WERI-Rb-1 (cell line): ENCODE measurements around the gene CFAP73.
"Not testable (repeated sequence)": the region's sequence is repeated elsewhere in the genome, so short reads cannot be mapped to it uniquely, and the experiment has no call there.

Experiments used
- DNase-seq: peaks from one replicate; pipeline ENCODE4 v3.0.0-alpha.2; 2020
- H3K27ac ChIP-seq: fragments of 250-450 bp; sonication (Bioruptor Pico); 2 replicates; pipeline ENCODE4 v1.5.1; 2020; ENCODE audit warnings: mild to moderate bottlenecking, moderate library complexity
- H3K27me3 ChIP-seq: fragments of 250-450 bp; sonication (Bioruptor Pico); 2 replicates; pipeline ENCODE4 v1.5.1; 2021; ENCODE audit warnings: mild to moderate bottlenecking, low read depth, moderate library complexity; ENCODE audit not compliant: insufficient read depth, severe bottlenecking
- H3K36me3 ChIP-seq: fragments of 250-450 bp; sonication (Bioruptor Pico); 2 replicates; pipeline ENCODE4 v1.5.1; 2020; ENCODE audit warnings: mild to moderate bottlenecking, moderate library complexity
- H3K4me3 ChIP-seq: 2 replicates; pipeline ENCODE4 v1.5.1; 2011; ENCODE audit warnings: low read depth, mild to moderate bottlenecking, control low read depth, low read length
- H3K9me3 ChIP-seq: fragments of 250-450 bp; sonication (Bioruptor Pico); 2 replicates; pipeline ENCODE4 v1.5.1; 2021; ENCODE audit warnings: mild to moderate bottlenecking, moderate library complexity; ENCODE audit not compliant: severe bottlenecking
- CTCF ChIP-seq: IDR thresholded peaks from 2 replicates; pipeline ENCODE4 v1.5.1; 2011; ENCODE audit warnings: low read depth, mild to moderate bottlenecking, control low read depth, inconsistent platforms, low read length

The CFAP73 gene

GRCh38 chr12:113115455-113116126 is 33.9 kb upstream of the CFAP73 start:
- TF ChIP-seq CTCF: no peak

GRCh38 chr12:113116875-113117274 is 32.6 kb upstream of the CFAP73 start:
- Histone ChIP-seq H3K27ac (no peak overlapping the region), H3K36me3 (no peaks in the 10 kb centered on the region), H3K27me3 (no peaks in the 10 kb centered on the region), H3K4me3 (no peak overlapping the region), H3K9me3 (no peaks in the 10 kb centered on the region)
- no peak for TF ChIP-seq CTCF
- DNase-seq: no peak

More at GRCh38 chr12:113115455-113116126, 33.9 kb upstream of the CFAP73 start:
- DNase-seq: no peak
- Histone ChIP-seq H3K27ac (no peak overlapping the region), H3K27me3 (no peaks in the 10 kb centered on the region), H3K9me3 (no peaks in the 10 kb centered on the region), H3K4me3 (no peak overlapping the region), H3K36me3 (no peaks in the 10 kb centered on the region)

- not testable (repeated sequence) for H3K9me3 ChIP-seq, H3K27me3 ChIP-seq, H3K36me3 ChIP-seq, H3K4me3 ChIP-seq, DNase-seq, H3K27ac ChIP-seq
Observed at GRCh38 chr12:113117684-113118083, 31.8 kb upstream of the CFAP73 start.

GRCh38 chr12:113118142-113118541 is 31.4 kb upstream of the CFAP73 start:
- Histone ChIP-seq H3K36me3 (no peaks in the 10 kb centered on the region), H3K27ac (no peak overlapping the region), H3K4me3 (no peak overlapping the region), H3K9me3 (peaks cover 2% of the 10 kb centered on the region), H3K27me3 (no peaks in the 10 kb centered on the region)
- no peak for DNase-seq
- no peak for TF ChIP-seq CTCF

- H3K27me3 ChIP-seq: no peaks in the 10 kb centered on the region
- no peak overlapping the region for H3K27ac ChIP-seq
- no peaks in the 10 kb centered on the region for H3K36me3 ChIP-seq
- DNase-seq: no peak
- no peak overlapping the region for H3K4me3 ChIP-seq
- peaks cover 6% of the 10 kb centered on the region for H3K9me3 ChIP-seq
- no peak for TF ChIP-seq CTCF
Observed at GRCh38 chr12:113119980-113120669, 29.4 kb upstream of the CFAP73 start.

- H3K4me3 ChIP-seq: no peak overlapping the region
- 0 out of 2 replicates have a peak, but pooled peaks have one; percentile 1 for TF ChIP-seq CTCF
- no peaks in the 10 kb centered on the region for H3K36me3 ChIP-seq
- no peak for DNase-seq
- H3K27me3 ChIP-seq: no peaks in the 10 kb centered on the region
- H3K27ac ChIP-seq: no peak overlapping the region
- peaks cover 6% of the 10 kb centered on the region for H3K9me3 ChIP-seq
Observed at GRCh38 chr12:113120670-113121370, 28.7 kb upstream of the CFAP73 start.
